LNCAP (cell line): ENCODE results near the gene MCF2.

Experiments used
- CTCF ChIP-seq: fragments of 450-650 bp; IDR thresholded peaks from 2 replicates; pipeline ENCODE4 v1.5.1; 2017; ENCODE audit warnings: mild to moderate bottlenecking

MCF2 gene

DNA sequence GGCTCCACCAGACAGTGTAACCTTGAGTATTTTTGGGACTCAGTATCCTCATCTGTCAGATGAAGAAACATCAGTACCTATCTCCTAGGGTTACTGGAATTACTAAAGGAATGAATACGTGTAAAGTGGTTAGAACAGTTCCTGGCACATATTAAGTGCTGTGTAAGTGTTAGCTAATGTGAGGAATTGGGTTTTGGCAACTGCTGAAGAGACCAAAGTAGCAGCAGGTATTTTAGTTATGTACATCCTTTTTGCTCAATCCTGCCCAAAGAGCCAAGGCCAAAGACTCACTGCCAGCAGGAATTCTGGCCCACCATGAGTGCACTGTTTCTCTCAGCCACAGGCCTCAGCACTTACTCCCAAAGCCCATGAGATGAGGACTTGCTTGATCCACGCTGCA lies 16.7 kb upstream of the MCF2 start:
- TF ChIP-seq CTCF, result no peak

- no peak for TF ChIP-seq CTCF
Measured at GRCh38 chrX:139720979-139721378, 13.0 kb upstream of the MCF2 start.

DNA sequence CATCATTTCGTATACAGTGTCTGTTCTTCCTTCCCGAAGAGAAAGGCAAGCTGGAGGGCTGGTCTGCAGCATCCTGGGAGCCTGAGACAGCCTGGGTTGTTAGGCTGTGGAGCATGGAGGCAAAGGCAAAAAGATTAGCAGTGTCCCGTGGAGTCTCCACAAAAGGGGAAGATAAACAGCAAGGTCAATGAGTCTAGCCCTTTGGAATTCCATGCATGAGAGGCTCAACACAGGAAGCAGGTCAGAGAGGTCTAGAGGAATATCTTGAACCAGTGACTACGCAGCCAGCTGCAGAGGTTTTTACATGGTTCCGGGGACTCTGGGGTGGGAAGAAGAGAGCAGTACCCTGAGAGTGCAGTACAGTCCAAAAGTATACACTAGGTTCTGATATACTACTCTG lies 12.2 kb upstream of the MCF2 start:
- TF ChIP-seq CTCF, result no peak

DNA sequence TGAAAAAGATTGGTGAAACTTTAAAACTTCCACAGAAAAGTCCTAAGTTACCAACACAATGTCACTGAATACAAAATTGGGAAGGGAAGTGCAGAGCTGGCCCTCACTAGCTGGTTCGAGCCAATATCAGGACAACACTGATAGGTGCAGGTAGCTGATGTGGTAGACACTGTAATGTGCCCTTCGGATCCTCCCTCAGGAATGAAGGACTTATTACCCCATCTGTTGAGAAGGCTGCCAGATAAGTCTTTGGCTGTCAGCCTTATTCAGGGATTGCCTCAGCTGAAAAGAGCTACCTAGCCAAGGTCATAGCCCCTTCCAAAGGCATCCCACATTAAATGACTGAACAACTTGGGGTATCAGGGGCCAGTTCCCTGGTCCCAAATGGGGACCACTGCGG lies 5.3 kb downstream of the MCF2 start:
- TF ChIP-seq CTCF, result no peak

DNA sequence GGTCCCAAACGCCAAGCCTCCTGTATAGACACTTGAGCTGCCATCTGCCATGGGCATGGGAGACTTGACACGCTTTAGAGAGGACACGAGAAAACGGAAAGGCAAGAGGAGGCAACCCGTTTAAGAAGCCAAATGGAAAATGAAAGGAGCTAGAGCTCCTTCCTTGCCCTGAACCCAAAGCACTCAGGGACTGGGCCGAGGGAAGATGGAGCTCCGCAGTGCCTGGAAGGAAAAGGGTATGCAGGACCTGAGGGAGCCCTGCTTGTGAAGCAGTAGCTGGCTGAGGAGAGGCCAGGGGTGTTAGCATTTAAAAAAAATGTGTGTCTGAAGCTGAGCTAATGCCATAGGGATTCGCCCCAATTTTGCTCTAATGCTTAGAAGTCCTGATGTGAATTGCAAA lies 15.1 kb downstream of the MCF2 start:
- TF ChIP-seq CTCF, result no peak

DNA sequence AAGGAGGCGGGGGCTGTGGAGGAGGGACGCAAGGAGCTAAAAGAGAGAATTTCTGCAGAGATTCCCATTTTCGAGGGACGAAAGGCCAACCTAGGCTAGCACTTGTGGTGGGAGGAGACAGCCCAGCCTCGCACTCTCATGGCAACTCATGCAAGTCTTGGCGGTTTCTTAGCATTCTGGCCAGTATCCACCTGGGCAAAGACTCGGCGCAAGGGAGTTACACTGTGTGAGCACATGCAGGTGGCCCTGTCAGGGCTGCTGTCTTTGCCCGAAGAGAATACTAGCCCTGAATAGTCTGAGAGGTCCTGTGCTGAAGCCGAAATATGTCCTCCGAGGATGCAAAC lies 15.5 kb downstream of the MCF2 start:
- no peak for TF ChIP-seq CTCF

DNA sequence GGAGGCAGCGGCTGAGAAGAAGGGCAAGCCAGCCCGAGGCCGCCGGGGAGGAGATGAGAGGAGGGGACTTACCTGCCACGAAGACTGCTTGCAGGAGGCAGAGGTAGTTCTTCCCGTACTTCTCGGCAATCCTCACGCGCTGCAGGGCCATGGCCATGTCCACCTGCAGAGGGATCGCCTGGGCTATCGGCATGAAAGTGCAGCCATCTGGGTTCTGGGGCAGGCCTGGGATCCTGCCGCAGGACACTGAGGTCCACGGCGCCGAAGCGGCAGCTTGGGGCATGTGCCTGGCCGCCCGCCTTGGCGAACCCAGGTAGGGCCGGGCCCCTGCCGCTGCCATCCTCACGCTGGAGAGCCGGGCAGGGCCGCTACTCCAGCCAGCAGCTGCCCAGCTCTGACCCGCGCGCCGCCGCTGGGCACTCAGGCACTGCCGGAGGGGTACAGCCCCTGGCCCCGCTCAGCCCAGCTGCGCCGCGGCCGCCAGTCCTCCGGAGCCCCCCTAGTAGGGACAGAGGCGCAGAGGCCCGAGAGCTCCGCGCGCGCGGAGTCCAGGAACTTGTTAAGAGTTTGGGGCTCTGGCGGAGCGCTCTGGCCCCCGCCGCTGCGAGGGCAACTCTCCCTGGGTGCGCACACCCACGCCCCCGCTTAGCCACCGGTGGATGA lies 16.0 kb downstream of the MCF2 start:
- TF ChIP-seq CTCF, result no peak

- no peak for TF ChIP-seq CTCF
Measured at GRCh38 chrX:139691493-139691842, 16.5 kb downstream of the MCF2 start.
